ENCODE data around the gene SMAD6. TPM values are rescaled to one million over a fixed set of nuclear protein-coding genes. Genes with fewer than 3 reads are reported as not detected.

The SMAD6 gene
- total RNA-seq, 1 experiment from 2014 or later = 6.9 TPM

DNA sequence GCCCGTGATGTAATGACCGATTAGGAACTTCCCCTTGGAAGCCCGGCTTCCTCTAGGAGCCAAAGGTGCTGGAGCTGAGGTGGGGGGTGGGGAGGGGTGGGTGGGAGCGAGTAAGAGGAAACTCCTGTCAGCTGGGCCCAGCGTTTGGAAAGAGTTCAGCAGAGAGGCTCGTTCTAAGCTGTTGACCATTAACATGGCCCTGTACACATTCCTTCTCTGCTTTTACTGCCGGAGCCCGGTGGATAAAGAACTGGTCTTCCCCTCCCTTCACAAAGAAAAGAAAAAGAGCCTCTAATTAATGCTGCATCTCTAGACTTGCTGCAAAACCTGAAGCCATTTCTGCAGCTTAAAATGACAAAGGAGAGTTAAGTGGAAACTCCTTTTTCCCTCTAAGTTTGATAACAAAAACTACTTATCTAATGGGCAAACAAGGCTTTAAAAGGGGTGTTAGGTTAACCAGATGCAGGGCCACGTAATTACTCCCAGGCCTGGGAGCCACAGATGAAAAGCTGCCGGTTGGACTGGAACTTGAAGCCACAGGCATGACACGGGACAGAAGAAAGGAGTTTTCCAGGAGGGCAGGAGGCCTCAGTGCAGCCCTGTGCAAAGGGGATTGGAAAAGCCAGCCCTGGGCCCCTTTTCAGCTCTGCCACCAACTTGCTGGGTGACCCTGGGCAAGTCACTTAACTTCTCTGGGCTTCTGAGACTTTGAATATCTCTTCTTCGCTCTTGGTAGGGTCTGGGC, 71.3 kb downstream of the SMAD6 start:
- no peak for DNase-seq (ENCODE audit: low read depth)

GRCh38 chr15:66774001-66774814, 72.2 kb downstream of the SMAD6 start:
- peak; percentile 80 for DNase-seq (ENCODE audit: low read depth)

DNA sequence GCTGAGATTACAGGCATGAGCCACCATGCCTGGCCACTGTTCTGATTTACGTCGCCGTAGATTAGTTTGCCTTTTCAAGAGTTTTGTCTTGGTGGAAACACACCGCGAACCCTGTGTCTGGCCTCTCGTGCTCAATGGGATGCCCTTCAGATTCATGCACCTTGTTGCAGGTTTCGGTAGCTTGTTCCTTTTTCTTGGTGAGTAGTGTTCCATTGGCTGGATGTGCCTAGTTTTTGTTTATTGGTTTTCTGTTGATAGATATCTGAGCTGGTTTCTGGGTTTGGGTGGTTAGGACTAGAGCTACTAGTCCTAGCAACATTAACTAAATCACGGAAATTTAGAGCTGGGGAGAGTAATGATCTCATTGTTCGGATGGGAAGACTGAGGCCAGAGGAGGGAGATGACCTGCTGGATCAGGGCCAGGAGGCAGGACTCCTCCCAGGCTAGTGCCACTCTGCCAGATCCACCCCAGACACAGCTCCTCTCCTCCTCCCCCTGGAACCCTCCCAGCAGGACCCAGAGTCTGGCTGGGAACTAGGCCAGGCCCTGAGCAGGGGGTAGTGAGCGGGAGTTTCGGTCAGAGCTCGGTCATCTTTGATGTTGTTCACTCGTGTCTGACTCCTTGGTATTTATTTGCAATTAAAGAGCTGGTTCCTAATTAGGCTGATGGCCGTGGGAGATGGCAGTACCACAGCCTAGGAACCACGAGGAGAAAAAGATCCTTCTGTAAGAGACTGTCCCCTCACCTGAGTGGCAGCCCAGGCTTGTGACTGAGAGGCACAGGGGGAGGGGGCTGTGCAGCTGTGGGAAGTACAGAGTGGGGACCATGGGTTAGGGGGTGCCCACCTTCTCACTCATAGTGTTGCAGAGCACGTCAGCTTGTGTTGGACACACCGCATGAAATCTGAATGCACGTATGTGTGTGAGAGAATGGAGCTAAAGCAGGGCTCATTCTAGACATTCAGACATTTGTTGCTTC, 73.4 kb downstream of the SMAD6 start:
- DNase-seq (ENCODE audit: low read depth) = no peak

GRCh38 chr15:66777054-66777453, 75.0 kb downstream of the SMAD6 start:
- no peak for DNase-seq (ENCODE audit: low read depth)

DNA sequence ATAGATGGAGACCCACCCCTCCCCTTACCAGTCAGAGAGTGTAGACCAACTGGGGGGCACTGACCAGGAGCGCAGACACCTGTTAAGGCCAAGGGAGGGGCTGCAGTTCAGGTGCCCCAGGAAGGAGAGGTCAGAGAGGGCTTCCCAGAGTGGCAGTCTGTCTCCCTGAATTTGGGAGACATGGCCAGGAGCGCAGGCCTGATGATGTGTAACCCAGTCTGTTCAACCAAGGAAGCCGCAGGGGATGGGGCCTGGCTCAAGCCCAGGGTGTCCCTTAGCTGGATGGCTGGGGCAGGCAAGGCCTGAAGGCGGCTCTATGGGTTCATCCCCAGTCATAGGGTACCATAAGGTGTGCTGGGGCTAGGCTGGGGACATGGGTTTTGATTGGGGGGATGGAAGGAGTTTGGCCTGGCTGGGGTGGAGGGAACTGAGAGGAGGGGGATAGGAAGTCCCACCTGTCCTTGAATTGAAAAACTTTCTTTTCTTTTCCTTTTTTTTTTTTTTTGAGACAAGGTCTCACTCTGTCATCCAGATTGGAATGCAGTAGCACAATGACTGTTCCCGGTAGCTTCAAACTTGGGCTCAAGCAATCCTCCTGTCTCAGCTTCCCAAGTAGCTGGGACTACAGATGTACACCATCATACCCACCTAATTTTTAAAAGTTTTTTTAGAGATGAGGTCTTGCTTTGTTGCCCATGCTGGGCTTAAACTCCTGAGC, 75.7 kb downstream of the SMAD6 start:
- no peak for DNase-seq (ENCODE audit: low read depth)

DNA sequence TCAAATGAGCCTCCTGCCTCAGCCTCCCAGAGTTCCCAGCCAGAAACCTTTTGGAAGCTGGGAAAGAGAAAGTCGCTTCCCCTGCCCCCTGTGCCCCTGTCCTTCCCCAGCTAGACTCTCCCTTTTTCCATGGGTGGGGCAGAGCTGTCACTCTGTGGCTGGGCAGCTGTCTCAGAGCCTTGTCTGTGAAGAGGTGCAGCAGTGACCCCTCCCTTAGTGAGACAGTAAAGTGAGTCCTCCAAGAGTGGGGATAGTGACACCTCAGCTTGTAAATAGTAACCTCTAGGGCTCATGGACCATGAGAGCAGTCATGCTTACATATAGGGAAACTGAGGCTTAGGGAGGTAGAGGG, 76.3 kb downstream of the SMAD6 start:
- no peak for DNase-seq (ENCODE audit: low read depth)

DNA sequence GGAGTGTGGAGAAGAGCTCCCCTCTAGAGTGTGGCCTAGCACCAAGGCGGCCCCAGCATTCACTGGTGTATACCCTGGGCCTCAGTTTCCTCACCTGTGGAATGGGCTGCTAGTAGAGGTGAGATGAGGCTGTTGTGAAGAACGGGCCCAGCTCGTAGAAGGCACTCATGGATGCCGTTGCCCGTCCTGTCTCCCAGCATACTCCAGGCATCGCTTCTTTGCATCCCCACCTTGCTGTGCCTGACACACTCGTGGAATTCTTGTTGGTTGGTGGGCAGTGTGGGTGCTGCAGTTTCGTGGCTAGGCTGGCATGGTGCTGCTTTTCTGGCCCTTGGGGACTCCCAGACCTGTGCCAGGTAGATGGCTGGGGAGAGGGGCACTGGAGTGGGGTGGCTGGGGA, 76.7 kb downstream of the SMAD6 start:
- no peak for DNase-seq (ENCODE audit: low read depth)

- DNase-seq (ENCODE audit: low read depth) = no peak
Observed at GRCh38 chr15:66779331-66780009, 77.4 kb downstream of the SMAD6 start.

- DNase-seq (ENCODE audit: low read depth) = peak; percentile 96
Observed at GRCh38 chr15:66780172-66780972, 78.3 kb downstream of the SMAD6 start.

DNA sequence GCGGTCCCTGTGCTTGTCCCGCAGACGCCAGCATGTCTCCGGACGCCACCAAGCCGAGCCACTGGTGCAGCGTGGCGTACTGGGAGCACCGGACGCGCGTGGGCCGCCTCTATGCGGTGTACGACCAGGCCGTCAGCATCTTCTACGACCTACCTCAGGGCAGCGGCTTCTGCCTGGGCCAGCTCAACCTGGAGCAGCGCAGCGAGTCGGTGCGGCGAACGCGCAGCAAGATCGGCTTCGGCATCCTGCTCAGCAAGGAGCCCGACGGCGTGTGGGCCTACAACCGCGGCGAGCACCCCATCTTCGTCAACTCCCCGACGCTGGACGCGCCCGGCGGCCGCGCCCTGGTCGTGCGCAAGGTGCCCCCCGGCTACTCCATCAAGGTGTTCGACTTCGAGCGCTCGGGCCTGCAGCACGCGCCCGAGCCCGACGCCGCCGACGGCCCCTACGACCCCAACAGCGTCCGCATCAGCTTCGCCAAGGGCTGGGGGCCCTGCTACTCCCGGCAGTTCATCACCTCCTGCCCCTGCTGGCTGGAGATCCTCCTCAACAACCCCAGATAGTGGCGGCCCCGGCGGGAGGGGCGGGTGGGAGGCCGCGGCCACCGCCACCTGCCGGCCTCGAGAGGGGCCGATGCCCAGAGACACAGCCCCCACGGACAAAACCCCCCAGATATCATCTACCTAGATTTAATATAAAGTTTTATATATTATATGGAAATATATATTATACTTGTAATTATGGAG, 79.1 kb downstream of the SMAD6 start:
- DNase-seq (ENCODE audit: low read depth) = no peak

DNA sequence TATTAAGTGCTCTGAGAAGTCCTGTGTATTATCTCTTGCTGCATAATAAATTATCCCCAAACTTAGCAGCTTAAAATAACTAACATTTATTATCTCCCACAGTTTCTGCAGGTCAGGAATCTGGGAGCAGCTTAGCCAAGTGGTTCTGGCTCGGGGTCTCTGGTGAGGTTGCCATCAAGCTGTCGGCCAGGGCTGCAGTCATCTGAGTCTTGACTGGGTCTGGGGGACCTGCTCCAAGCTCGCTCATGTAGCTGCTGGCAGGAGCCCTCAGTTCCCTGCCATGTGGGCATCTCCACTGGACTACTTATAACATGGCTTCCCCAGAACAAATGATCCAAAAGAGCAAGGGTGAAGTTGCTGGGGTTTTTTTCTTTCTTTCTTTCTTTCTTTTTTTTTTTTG, 80.7 kb downstream of the SMAD6 start:
- DNase-seq (ENCODE audit: low read depth) = no peak

GRCh38 chr15:66783314-66783713, 81.3 kb downstream of the SMAD6 start:
- DNase-seq (ENCODE audit: low read depth) = no peak

GRCh38 chr15:66783725-66784124, 81.7 kb downstream of the SMAD6 start:
- no peak for DNase-seq (ENCODE audit: low read depth)

- DNase-seq (ENCODE audit: low read depth) = no peak
Observed at GRCh38 chr15:66784174-66784573, 82.1 kb downstream of the SMAD6 start.

- peak; percentile 70 for DNase-seq (ENCODE audit: low read depth)
Observed at GRCh38 chr15:66785637-66786036, 83.6 kb downstream of the SMAD6 start.

DNA sequence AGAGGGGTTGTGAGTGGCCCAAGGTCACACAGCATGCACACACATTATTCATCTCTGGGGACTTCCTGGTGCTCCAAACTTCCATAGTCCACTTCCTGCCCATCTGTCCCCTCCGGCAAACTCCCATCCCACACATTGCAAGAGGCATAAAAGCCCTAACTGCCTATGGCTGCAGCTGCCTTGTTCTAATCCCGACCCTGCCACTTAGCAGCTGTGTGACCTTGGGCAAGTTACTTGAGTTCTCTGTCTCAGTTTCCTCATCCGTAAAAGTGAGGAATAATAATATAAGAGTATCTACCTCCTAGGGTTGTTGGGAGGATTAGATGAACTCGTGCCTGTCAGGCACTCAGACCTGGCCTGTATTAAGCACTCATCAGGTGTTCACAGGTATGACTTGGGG, 84.2 kb downstream of the SMAD6 start:
- DNase-seq (ENCODE audit: low read depth) = no peak

GRCh38 chr15:66786708-66787488, 84.9 kb downstream of the SMAD6 start:
- DNase-seq (ENCODE audit: low read depth) = no peak

DNA sequence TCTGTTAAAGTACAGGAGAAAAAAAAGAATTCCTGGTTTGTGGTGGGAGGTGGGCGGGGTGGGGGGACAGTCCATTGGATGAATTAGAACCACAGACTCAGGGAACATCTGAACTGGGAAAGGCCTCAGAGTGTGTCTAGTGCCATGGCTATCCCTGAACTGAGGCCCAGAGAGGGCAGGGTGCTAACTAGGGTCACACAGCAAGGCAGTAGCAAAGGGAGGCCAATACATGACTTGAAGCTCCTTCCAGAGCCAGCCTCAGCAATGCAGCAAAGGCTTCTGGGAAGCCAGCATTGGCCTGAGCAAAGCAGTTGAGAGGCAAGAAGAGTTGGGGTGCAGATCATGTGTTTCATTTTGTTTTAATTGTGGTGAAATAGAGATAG, 85.4 kb downstream of the SMAD6 start:
- DNase-seq (ENCODE audit: low read depth) = no peak

Data from HT1080 (cell line).